Measurements from ENCODE around the gene CTAG2. TPM values are rescaled to one million over a fixed set of nuclear protein-coding genes. Genes with fewer than 3 reads are reported as not detected.
"Not testable (repeated sequence)": the region's sequence is repeated elsewhere in the genome, so short reads cannot be mapped to it uniquely, and the experiment has no call there.

CTAG2 gene
- total RNA-seq, 4 donors from 2014 or later: not detected

DNA sequence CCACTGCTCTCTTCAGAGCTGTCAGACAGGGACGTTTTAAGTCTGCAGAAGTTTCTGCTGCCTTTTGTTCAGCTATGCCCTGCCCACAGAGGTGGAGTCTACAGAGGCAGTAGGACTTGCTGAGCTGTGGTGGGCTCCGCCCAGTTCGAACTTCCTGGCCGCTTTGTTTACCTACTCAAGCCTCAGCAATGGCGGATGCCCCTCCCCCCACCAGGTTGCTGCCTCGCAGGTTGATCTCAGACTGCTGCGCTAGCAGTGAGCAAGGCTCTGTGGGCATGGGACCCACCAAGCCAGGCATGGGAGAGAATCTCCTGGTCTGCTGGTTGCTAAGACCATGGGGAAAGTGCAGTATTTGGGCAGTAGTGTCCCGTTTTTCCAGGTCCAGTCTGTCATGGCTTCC, 17.5 kb upstream of the CTAG2 start:
- in situ Hi-C loops (cut with MboI; ENCODE audit: low pct_ligation_motif_present in 1 of 4, low pct_unique_long_range_greater_than_20kb in 1 of 4, low sequenced_read_pairs in 3 of 4); H3K4me3 ChIP-seq; H3K27ac ChIP-seq; H3K9me3 ChIP-seq; intact Hi-C loops (cut with DNase I; ENCODE audit: low total_unique reads); H3K27me3 ChIP-seq; H3K4me1 ChIP-seq; H3K36me3 ChIP-seq; DNase-seq: not testable (repeated sequence)
- 73% methylated on average over 8 of the region's 8 CpGs; no CpG with 5 or more reads in 1 of the 2 donors for whole genome bisulfite sequencing, 2 donors (ENCODE audit: low coverage in 1 of 2)

DNA sequence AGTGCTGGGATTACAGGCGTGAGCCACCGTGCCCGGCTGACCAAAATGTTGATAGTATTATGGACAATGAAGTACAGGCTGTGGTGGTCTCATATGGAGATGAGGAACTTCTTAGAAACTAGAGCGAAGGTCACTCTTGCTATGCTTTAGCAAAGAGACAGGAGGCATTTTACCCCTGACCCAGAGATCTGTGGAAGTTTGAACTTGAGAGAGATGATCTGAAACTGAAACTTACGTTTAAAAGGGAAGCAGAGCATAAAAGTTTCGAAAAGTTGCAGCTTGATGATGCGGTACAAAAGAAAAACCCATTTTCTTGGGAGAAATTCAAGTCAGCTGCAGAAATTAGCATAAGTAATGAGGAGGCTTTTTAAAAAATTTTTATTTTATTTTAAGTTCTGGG, 8.5 kb upstream of the CTAG2 start:
- DNase-seq: no peak
- no peak for TF ChIP-seq POLR2A (IDR thresholded peaks at IDR 0.05)
- TF ChIP-seq, protein P1, sequence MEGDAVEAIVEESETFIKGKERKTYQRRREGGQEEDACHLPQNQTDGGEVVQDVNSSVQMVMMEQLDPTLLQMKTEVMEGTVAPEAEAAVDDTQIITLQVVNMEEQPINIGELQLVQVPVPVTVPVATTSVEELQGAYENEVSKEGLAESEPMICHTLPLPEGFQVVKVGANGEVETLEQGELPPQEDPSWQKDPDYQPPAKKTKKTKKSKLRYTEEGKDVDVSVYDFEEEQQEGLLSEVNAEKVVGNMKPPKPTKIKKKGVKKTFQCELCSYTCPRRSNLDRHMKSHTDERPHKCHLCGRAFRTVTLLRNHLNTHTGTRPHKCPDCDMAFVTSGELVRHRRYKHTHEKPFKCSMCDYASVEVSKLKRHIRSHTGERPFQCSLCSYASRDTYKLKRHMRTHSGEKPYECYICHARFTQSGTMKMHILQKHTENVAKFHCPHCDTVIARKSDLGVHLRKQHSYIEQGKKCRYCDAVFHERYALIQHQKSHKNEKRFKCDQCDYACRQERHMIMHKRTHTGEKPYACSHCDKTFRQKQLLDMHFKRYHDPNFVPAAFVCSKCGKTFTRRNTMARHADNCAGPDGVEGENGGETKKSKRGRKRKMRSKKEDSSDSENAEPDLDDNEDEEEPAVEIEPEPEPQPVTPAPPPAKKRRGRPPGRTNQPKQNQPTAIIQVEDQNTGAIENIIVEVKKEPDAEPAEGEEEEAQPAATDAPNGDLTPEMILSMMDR (IDR thresholded peaks at IDR 0.05): no peak
- Histone ChIP-seq H3K9me3 (no peaks in the 10 kb centered on the region), H3K36me3 (no peaks in the 10 kb centered on the region), H3K27me3 (no peaks in the 10 kb centered on the region), H3K4me3 (no peak overlapping the region), H3K4me1 (no peaks in the 10 kb centered on the region), H3K27ac (no peak overlapping the region)
- intact Hi-C loops (cut with DNase I; ENCODE audit: low total_unique reads): no loop called here
- in situ Hi-C loops (cut with MboI; ENCODE audit: low pct_ligation_motif_present in 1 of 4, low pct_unique_long_range_greater_than_20kb in 1 of 4, low sequenced_read_pairs in 3 of 4): no loop called here
- WGBS, 2 donors (ENCODE audit: low coverage in 1 of 2): 82% methylated on average over 7 of the region's 7 CpGs; no CpG with 5 or more reads in 1 of the 2 donors

DNA sequence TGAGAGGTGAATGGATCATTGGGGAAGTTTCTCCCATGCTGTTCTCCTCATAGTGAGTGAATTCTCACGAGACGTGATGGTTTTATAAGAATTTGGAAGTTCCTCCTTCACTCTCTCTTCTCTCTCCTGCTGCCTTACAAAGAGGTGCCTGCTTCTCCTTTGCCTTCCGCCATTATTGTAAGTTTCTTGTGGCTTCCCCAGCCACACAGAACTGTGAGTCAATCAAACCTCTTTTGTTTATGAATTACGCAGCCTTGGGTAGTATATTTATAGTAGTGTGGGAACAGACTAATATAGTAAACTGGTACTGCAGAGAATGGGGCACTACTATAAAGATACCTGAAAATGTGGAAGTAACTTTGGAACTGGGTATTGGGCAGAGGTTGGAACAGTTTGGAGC, 7.8 kb upstream of the CTAG2 start:
- Histone ChIP-seq H3K9me3 (no peaks in the 10 kb centered on the region), H3K4me1 (no peaks in the 10 kb centered on the region), H3K27me3 (no peaks in the 10 kb centered on the region), H3K4me3 (no peak overlapping the region), H3K36me3 (no peaks in the 10 kb centered on the region), H3K27ac (no peak overlapping the region)
- intact Hi-C loops (cut with DNase I; ENCODE audit: low total_unique reads) (no loop called here), in situ Hi-C loops (cut with MboI; ENCODE audit: low pct_ligation_motif_present in 1 of 4, low pct_unique_long_range_greater_than_20kb in 1 of 4, low sequenced_read_pairs in 3 of 4) (no loop called here)
- no peak for TF ChIP-seq POLR2AphosphoS5 (IDR thresholded peaks at IDR 0.05)
- TF ChIP-seq POLR2A (IDR thresholded peaks at IDR 0.05): no peak
- no peak for TF ChIP-seq EP300 (IDR thresholded peaks at IDR 0.05; ENCODE audit: low read depth)
- TF ChIP-seq, protein P1 (IDR thresholded peaks at IDR 0.05): no peak
- no peak for DNase-seq
- WGBS, 2 donors (ENCODE audit: low coverage in 1 of 2): 61% methylated on average over 4 of the region's 4 CpGs; no CpG with 5 or more reads in 1 of the 2 donors

DNA sequence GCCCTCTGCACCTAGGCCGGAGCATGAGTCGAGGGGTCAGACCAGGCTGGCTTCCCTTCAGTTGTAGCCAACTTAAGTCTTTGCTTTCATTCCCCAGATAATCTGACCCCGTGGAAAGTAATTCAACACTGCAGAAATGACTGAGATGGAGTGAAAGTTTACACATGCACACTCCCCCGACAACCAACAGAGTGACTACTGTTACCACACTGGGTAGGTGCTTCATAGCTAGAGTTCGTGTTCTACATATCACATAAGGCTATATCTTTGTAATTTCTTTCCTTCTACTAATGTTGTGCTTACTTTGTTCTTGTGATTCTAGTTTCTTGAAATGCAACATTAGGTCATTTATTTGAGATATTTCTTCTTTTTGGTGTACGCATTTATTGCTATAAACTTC, 7.2 kb upstream of the CTAG2 start:
- H3K27me3 ChIP-seq: no peaks in the 10 kb centered on the region
- no peaks in the 10 kb centered on the region for H3K4me1 ChIP-seq
- in situ Hi-C loops (cut with MboI; ENCODE audit: low pct_ligation_motif_present in 1 of 4, low pct_unique_long_range_greater_than_20kb in 1 of 4, low sequenced_read_pairs in 3 of 4) (no loop called here), intact Hi-C loops (cut with DNase I; ENCODE audit: low total_unique reads) (no loop called here)
- H3K36me3 ChIP-seq: no peaks in the 10 kb centered on the region
- no peak overlapping the region for H3K4me3 ChIP-seq
- H3K9me3 ChIP-seq: no peaks in the 10 kb centered on the region
- no peak overlapping the region for H3K27ac ChIP-seq
- WGBS, 2 donors (ENCODE audit: low coverage in 1 of 2): 76% methylated on average over 6 of the region's 6 CpGs; no CpG with 5 or more reads in 1 of the 2 donors
- no peak for DNase-seq
- no peak for TF ChIP-seq POLR2AphosphoS5 (IDR thresholded peaks at IDR 0.05)
- no peak for TF ChIP-seq POLR2A (IDR thresholded peaks at IDR 0.05)
- TF ChIP-seq, protein P1 (IDR thresholded peaks at IDR 0.05): no peak
- TF ChIP-seq EP300 (IDR thresholded peaks at IDR 0.05; ENCODE audit: low read depth): no peak

DNA sequence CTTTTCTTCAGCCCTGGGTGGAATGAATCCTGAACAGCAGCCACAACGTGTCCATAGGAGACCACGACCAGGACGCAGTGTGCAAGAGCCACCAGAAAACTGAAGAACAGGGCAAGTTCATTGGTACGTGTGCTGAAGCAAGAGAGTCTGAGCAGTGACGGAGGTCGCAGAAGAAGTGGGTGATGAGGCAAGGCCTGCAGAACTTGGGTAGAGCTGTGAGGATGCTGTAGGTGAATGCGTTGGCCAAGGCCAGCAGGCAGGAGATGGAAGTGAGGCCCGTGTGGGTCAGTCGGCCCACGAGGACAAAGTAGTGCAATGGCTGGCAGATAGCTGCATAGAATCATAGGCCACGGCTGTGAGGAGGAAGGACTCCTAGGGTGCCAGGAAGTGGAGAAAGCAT, 5.6 kb upstream of the CTAG2 start:
- in situ Hi-C loops (cut with MboI; ENCODE audit: low pct_ligation_motif_present in 1 of 4, low pct_unique_long_range_greater_than_20kb in 1 of 4, low sequenced_read_pairs in 3 of 4): no loop called here
- no peak for DNase-seq
- intact Hi-C loops (cut with DNase I; ENCODE audit: low total_unique reads): no loop called here
- no peaks in the 10 kb centered on the region for H3K9me3 ChIP-seq
- WGBS, 2 donors (ENCODE audit: low coverage in 1 of 2): 87 to 95% methylated on average over 9 to 11 of the region's 11 CpGs
- no peaks in the 10 kb centered on the region for H3K36me3 ChIP-seq
- H3K27ac ChIP-seq: no peak overlapping the region
- H3K4me3 ChIP-seq: no peak overlapping the region
- no peak for TF ChIP-seq EP300 (IDR thresholded peaks at IDR 0.05; ENCODE audit: low read depth)
- TF ChIP-seq, protein P1 (IDR thresholded peaks at IDR 0.05): no peak
- no peak for TF ChIP-seq POLR2A (IDR thresholded peaks at IDR 0.05)
- no peak for TF ChIP-seq POLR2AphosphoS5 (IDR thresholded peaks at IDR 0.05)
- no peaks in the 10 kb centered on the region for H3K4me1 ChIP-seq
- H3K27me3 ChIP-seq: no peaks in the 10 kb centered on the region
